Activated CD4-positive, alpha-beta T cell treated with anti-CD3 and anti-CD28 coated beads, Interleukin-2, amount 10 ng/mL, durations not matched to agents 7 days and 5 days (primary cell): ENCODE results near the gene PODN. TPM values are rescaled to one million over a fixed set of nuclear protein-coding genes. Genes with fewer than 3 reads are reported as not detected.

ENCODE experiments used
- CTCF ChIA-PET: fragments of 350-600 bp; sonication (Branson Sonifier 250); formaldehyde crosslinking; loops from one replicate; lab custom pipeline; 2021; ENCODE audit warnings: antibody characterized with exemption; lab: Charles Lee
- POLR2A ChIA-PET: fragments of 350-600 bp; sonication (Branson Sonifier 250); formaldehyde crosslinking; loops from one replicate; lab custom pipeline; 2021; ENCODE audit warnings: antibody characterized with exemption; lab: Charles Lee
- DNase-seq: peaks from one replicate; pipeline ENCODE4 v3.0.0-alpha.2; 2020
- H3K27ac Mint-ChIP-seq: one replicate; pipeline ENCODE4 v1.8.0; 2021; ENCODE audit warnings: mild to moderate bottlenecking, moderate library complexity, mixed read lengths
- H3K27me3 Mint-ChIP-seq: one replicate; pipeline ENCODE4 v1.8.0; 2021; ENCODE audit warnings: mixed read lengths
- H3K36me3 Mint-ChIP-seq: one replicate; pipeline ENCODE4 v1.8.0; 2021; ENCODE audit warnings: low read depth, mixed read lengths
- H3K4me1 Mint-ChIP-seq: one replicate; pipeline ENCODE4 v1.8.0; 2021; ENCODE audit warnings: mixed read lengths
- H3K4me3 Mint-ChIP-seq: one replicate; pipeline ENCODE4 v1.8.0; 2021; ENCODE audit warnings: mild to moderate bottlenecking, moderate library complexity, mixed read lengths
- H3K9me3 Mint-ChIP-seq: one replicate; pipeline ENCODE4 v1.8.0; 2021; ENCODE audit warnings: mixed read lengths
- total RNA-seq, 2 experiments: library from RNA; stranded (reverse); gene quantifications; one replicate each; pipeline ENCODE4 v1.2.3, GENCODE V29; 2021

The PODN gene
- total RNA-seq, 2 experiments from 2014 or later = not detected

DNA sequence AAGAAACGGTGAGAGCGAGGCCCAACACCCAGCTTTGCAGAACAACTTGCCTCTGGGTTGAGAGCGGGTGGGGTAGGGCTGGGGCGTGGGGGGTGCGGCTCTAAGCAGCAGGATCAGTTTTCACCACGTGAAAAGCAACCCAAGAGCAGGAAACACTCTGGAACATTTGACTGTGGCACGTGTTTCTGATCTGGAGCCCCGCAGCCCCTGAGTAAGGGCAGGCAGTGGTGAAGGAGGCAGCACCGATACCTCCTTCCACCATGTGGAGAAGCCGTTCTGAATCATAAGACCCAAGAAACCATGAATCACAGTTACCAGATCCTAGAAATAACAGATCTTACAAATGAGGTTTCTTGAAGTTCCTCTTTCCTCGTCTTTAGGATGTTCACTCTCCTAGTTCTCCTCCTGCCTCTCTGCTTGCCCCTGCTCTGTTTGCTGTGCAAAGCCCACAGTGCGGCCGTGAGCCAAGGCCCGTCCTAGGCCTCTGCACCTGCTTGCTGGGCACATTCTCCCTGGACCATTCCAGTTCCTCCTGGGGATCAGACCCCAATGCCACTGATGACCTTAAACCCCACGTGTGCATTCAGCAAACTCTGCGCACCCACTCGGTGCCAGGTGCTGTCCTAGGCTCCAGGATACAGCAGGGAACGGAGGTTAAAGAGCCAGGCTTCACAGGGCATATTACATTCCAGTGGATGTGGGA lies 48.5 kb downstream of the PODN start:
- POLR2A ChIA-PET = no interaction called here
- peaks cover 6% of the 10 kb centered on the region for H3K27me3 Mint-ChIP-seq
- DNase-seq = no peak
- no peaks in the 10 kb centered on the region for H3K36me3 Mint-ChIP-seq
- peaks cover 2% of the 10 kb centered on the region for H3K9me3 Mint-ChIP-seq
- peaks cover 25% of the 10 kb centered on the region for H3K4me1 Mint-ChIP-seq
- H3K4me3 Mint-ChIP-seq = no peak overlapping the region
- no peak overlapping the region for H3K27ac Mint-ChIP-seq
- CTCF ChIA-PET = interaction anchor here (1.1 to 1.6 kb wide), 2 partner anchors 11 to 18 kb away, joined by 4 read pairs; no protein-coding TSS in a partner anchor

GRCh38 chr1:53111073-53111556 lies 49.1 kb downstream of the PODN start:
- Mint-ChIP-seq H3K27ac (no peak overlapping the region), H3K4me1 (peaks cover 25% of the 10 kb centered on the region), H3K36me3 (no peaks in the 10 kb centered on the region), H3K9me3 (peaks cover 2% of the 10 kb centered on the region), H3K27me3 (peaks cover 6% of the 10 kb centered on the region), H3K4me3 (no peak overlapping the region)
- CTCF ChIA-PET = interaction anchor here (1.6 kb wide), 1 partner anchor 10 kb away, joined by 4 read pairs; no protein-coding TSS in a partner anchor
- DNase-seq = no peak
- POLR2A ChIA-PET = no interaction called here

DNA sequence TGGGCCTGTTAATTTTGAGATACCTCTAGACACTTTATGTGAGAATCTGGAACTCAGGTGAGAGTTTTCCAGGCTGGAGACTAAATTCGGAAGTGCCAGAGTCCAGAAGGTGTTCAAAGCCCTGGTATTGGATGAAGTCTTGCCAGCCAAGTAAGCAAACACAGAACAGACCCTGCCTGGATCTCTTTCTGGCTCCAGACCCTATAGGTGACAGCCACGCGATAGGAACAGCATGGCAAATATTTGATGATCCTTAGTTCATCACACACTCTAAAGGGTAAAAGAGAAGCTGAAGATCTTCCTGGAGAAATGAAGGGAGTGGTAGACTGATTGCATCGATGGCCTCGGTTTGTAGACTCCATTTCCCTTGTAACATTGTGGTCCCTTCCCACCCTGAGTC lies 49.7 kb downstream of the PODN start:
- ChIA-PET CTCF (interaction anchor here (1.6 kb wide), 1 partner anchor 10 kb away, joined by 4 read pairs; no protein-coding TSS in a partner anchor), POLR2A (no interaction called here)
- Mint-ChIP-seq H3K36me3 (no peaks in the 10 kb centered on the region), H3K27me3 (peaks cover 6% of the 10 kb centered on the region), H3K4me1 (peaks cover 25% of the 10 kb centered on the region), H3K4me3 (no peak overlapping the region), H3K27ac (no peak overlapping the region), H3K9me3 (peaks cover 2% of the 10 kb centered on the region)
- no peak for DNase-seq

DNA sequence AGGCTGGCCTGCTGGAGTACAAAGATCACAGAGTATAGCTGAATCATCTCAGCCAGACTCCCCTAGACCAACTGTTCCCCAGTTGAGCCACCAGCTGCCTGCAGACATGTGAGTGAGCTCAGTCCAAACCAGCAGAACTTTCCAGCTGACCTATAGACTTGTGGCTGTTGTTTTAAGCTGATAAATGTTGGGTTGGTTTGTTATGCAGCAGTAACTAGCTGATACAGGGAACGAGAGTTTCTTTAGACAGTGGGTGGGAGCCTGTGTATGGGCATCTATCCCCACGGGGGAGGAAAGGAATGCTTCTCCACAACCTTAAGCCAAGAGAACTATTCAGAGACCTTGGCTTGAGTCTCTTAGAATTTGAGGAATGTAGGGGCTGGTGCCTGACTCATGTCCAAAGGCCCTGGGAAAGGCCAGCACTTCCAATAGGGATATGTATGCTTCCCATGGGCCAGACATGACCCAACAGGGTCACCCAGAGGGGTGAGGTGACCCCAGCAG lies 50.3 kb downstream of the PODN start:
- H3K9me3 Mint-ChIP-seq = peaks cover 2% of the 10 kb centered on the region
- POLR2A ChIA-PET = no interaction called here
- peaks cover 3% of the 10 kb centered on the region for H3K27me3 Mint-ChIP-seq
- no peak for DNase-seq
- no peak overlapping the region for H3K27ac Mint-ChIP-seq
- peaks cover 22% of the 10 kb centered on the region for H3K4me1 Mint-ChIP-seq
- H3K4me3 Mint-ChIP-seq = no peak overlapping the region
- H3K36me3 Mint-ChIP-seq = no peaks in the 10 kb centered on the region
- CTCF ChIA-PET = interaction anchor here (1.6 kb wide), 1 partner anchor 9 kb away, joined by 4 read pairs; no protein-coding TSS in a partner anchor

DNA sequence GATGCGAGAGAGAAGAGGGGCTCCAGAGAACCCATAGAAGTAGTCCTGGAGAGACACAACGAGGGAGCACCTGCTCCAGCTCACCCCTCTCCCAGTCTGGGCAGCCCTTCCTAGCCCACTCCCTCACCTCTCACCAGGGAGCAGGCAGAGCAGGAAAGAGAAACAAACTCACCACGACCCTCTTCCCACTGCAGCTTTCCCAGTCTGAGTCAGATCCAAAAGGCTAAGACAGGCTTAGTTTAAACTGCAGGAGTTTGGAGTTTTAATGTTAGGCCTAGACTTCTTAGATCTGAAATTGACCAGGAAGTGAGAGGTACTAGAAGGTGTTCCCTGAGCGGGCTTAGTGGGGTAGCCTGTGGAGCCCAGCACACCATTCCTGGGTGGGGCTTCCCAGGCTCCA lies 50.8 kb downstream of the PODN start:
- Mint-ChIP-seq H3K36me3 (no peaks in the 10 kb centered on the region), H3K9me3 (peaks cover 2% of the 10 kb centered on the region), H3K4me1 (peaks cover 17% of the 10 kb centered on the region), H3K27ac (no peak overlapping the region), H3K27me3 (no peaks in the 10 kb centered on the region), H3K4me3 (no peak overlapping the region)
- DNase-seq = no peak
- POLR2A ChIA-PET = no interaction called here
- CTCF ChIA-PET = interaction anchor here (1.8 kb wide), 1 partner anchor 20 kb away, joined by 4 read pairs; no protein-coding TSS in a partner anchor

GRCh38 chr1:53114090-53114489 lies 52.1 kb downstream of the PODN start:
- H3K9me3 Mint-ChIP-seq = peaks cover 2% of the 10 kb centered on the region
- CTCF ChIA-PET = interaction anchor here (1.5 to 1.8 kb wide), 2 partner anchors 19 to 39 kb away, joined by 3 to 4 read pairs; no protein-coding TSS in a partner anchor
- peaks cover 13% of the 10 kb centered on the region for H3K4me1 Mint-ChIP-seq
- POLR2A ChIA-PET = no interaction called here
- H3K4me3 Mint-ChIP-seq = no peak overlapping the region
- DNase-seq = no peak
- H3K27ac Mint-ChIP-seq = no peak overlapping the region
- no peaks in the 10 kb centered on the region for H3K27me3 Mint-ChIP-seq
- H3K36me3 Mint-ChIP-seq = no peaks in the 10 kb centered on the region

DNA sequence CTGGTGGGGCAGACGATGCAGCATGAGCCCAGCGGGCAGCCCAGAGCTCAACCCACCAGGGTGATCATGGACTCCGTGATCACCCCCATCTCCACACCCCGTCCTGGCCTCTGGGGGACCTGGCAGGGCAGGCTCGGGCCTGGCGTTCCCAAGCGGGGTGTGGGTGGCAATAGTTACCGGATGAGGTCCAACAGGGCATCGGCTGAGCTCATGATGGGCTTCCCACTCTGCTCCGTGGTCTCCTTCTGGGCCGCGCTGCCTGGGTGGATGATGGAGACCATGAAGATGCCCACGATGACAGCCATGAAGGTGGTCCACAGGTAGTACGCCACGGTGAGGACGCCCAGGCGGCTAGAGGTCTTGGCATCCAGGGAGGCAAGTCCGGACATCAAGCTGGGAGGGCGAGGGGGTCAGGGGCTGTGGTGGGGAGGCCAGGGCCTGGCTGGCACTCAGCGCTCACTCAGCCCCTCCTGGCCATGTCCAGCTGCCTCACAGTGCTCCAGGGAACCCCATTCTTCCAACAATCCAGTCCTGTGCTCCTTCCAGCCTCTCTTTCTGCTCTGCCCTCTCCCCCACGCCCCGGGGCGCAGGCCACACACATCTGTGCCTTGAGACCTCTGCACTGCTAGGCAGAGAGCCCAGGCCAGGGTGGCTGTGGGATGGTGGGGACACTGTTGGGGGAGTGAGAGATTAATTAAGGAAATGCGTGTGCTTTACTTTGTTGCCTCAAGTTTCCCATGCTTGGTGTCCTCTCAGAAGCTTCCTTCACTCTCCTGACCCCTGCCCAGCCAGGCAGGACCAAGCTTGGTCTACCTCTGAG lies 52.8 kb downstream of the PODN start:
- H3K4me3 Mint-ChIP-seq = no peak overlapping the region
- peaks cover 12% of the 10 kb centered on the region for H3K4me1 Mint-ChIP-seq

GRCh38 chr1:53115403-53116306 lies 53.6 kb downstream of the PODN start:
- Mint-ChIP-seq H3K27ac (no peak overlapping the region), H3K4me3 (no peak overlapping the region), H3K27me3 (no peaks in the 10 kb centered on the region), H3K4me1 (peaks cover 10% of the 10 kb centered on the region), H3K9me3 (peaks cover 2% of the 10 kb centered on the region), H3K36me3 (no peaks in the 10 kb centered on the region)
- POLR2A ChIA-PET = no interaction called here
- CTCF ChIA-PET = interaction anchor here (0.9 kb wide), 1 partner anchor 10 kb away, joined by 3 read pairs; no protein-coding TSS in a partner anchor
- no peak for DNase-seq

More for the DNA sequence above, 52.8 kb downstream of the PODN start:
- no peak for DNase-seq
- Mint-ChIP-seq H3K27me3 (no peaks in the 10 kb centered on the region), H3K9me3 (peaks cover 2% of the 10 kb centered on the region), H3K36me3 (no peaks in the 10 kb centered on the region), H3K27ac (no peak overlapping the region)
- ChIA-PET POLR2A (no interaction called here), CTCF (interaction anchor here (0.9 to 1.8 kb wide), 3 partner anchors 11 to 38 kb away, joined by 3 to 4 read pairs (median 3); no protein-coding TSS in a partner anchor)

GRCh38 chr1:53116307-53116810 lies 54.3 kb downstream of the PODN start:
- peaks cover 2% of the 10 kb centered on the region for H3K4me1 Mint-ChIP-seq
- H3K4me3 Mint-ChIP-seq = no peak overlapping the region
- DNase-seq = no peak
- ChIA-PET POLR2A (no interaction called here), CTCF (no interaction called here)
- no peaks in the 10 kb centered on the region for H3K27me3 Mint-ChIP-seq
- peaks cover 2% of the 10 kb centered on the region for H3K9me3 Mint-ChIP-seq
- H3K36me3 Mint-ChIP-seq = no peaks in the 10 kb centered on the region
- no peak overlapping the region for H3K27ac Mint-ChIP-seq

DNA sequence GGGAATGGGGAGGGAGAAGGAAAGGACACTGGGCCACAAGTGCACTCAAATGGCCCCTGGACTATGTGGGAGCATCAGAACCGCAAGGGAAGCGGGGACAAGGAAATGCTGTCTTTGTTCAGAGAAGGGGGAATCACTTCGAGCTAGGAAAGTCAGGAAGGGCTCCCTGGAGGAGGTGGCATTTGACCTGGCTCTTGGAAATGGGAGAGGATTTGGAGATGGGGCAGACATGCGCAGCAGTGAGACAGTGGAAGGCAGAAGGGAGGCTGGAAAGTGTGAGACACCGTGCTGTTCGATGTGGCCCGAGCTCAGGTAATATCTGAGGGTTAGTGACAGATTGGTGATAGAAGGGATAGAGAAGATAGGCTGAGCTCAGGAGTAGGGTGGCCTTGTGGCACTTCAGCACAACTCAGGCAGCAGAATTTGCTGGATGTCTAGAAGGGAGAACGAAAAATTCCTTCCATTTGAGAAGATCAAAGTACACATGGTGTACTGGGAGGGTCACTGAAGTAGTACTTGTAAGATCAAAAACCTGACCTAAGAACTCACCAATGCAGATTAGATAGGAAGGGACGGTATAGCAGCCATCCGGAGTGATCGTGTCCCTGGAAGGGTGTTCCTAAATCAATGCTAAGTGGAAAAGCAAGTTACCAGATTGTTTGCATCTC lies 55.1 kb downstream of the PODN start:
- peaks cover 2% of the 10 kb centered on the region for H3K9me3 Mint-ChIP-seq
- DNase-seq = no peak
- no peaks in the 10 kb centered on the region for H3K36me3 Mint-ChIP-seq
- no peaks in the 10 kb centered on the region for H3K4me1 Mint-ChIP-seq
- no peak overlapping the region for H3K4me3 Mint-ChIP-seq
- H3K27me3 Mint-ChIP-seq = no peaks in the 10 kb centered on the region
- CTCF ChIA-PET = no interaction called here
- POLR2A ChIA-PET = no interaction called here
- H3K27ac Mint-ChIP-seq = no peak overlapping the region

- Mint-ChIP-seq H3K9me3 (no peaks in the 10 kb centered on the region), H3K27ac (no peak overlapping the region), H3K27me3 (no peaks in the 10 kb centered on the region), H3K36me3 (no peaks in the 10 kb centered on the region), H3K4me1 (no peaks in the 10 kb centered on the region), H3K4me3 (no peak overlapping the region)
- no peak for DNase-seq
- POLR2A ChIA-PET = no interaction called here
- CTCF ChIA-PET = interaction anchor here (0.5 kb wide), 1 partner anchor 9 kb away, joined by 3 read pairs; no protein-coding TSS in a partner anchor
Observed at GRCh38 chr1:53117836-53118235, 55.8 kb downstream of the PODN start.
